Activated CD4-positive, alpha-beta T cell treated with anti-CD3 and anti-CD28 coated beads for 24 hours (primary cell): Measurements from ENCODE around the gene HOOK1.

ENCODE experiments used
- DNase-seq, 2 donors: peaks; one replicate each; pipeline ENCODE4 v3.0.0-alpha.2; 2020; ENCODE audit warnings: low read depth in 2 of 2

HOOK1 gene

GRCh38 chr1:59814901-59815825, at the start of gene HOOK1:
TSS of gene HOOK1 (plus strand) at chr1:59814949. CDS start at chr1:59815118, 169 bp downstream.
- no peak for DNase-seq

DNA sequence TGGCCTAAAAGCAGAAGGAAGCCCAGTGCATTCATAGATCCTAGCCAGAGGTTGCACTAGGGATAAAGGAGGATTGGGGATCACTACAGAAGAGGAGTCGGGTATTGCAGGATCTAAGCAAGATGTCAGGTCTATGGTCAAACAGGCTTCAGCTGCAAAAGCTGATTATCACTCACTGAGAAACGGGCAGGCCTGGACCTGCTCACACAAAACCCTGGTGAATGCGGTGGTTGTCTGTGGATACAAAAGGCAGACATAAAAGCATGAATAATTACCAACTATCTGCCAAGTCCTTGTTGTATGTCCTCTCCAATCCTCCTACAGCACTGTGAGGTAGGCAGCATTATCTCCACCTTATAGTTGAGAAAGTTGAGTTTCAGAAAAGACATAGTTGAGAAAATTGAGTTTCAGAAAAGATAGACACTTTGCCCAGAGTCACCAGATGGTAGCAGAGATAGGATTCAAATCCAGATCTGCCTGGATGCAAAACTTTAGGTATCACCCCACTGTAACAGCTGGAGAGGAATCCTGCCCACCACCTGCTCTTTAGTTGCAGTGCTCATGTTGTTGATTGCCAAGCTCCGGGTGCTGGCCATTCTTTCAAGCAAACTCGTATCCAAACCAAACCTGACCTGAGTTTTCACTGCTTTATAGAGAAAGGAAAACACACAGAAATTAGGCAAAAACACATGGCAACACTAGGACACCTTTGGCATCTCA, 49.6 kb upstream of the HOOK1 start:
- no peak for DNase-seq

DNA sequence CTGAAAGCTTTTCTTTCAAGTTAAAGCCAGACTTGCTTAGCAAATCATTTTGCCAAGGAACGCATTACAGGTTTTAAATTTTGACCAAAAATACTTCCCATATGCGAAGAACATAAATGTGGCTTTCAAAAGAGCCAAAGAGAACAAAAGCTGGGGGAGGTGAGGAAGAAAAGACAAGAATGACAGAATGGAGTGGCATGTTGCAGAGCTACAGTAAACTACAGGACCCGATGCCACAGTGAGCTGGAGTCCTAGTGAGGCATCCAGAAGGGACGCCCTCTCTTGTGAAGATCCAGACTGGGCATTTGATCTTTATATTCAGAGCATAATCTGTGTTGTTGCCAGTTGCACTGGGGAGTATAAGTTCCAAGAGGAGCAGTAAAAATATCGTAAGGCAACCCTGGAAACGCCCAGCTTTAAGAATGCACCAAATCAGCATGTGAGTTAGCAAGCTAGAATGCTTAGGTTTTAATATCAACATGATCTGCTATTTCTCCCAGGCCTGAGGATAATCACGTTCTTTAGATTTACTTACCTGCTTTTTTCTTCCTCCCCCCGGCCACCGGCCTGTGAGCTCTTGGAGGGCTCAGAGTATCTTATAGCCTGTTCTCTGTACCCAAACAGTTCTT, 48.4 kb upstream of the HOOK1 start:
- no peak for DNase-seq

DNA sequence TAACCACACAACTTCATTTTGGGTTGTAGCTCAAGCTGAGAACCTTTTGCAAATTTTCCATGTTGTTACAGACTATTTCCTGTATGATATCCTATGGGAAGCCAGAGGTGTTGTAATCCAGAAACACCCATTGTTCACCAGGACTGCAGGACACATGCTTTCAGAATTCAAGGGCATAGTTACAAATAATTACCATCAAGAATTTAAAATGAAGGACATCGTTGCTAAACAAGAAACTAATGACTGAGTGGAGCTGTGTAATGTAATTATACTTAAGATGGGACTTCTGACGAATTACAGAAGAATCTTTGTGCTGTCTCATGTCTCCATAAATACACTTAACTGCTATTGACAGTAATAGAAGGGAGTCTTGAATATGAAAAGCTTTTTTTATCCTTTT, 47.6 kb upstream of the HOOK1 start:
- no peak for DNase-seq

DNA sequence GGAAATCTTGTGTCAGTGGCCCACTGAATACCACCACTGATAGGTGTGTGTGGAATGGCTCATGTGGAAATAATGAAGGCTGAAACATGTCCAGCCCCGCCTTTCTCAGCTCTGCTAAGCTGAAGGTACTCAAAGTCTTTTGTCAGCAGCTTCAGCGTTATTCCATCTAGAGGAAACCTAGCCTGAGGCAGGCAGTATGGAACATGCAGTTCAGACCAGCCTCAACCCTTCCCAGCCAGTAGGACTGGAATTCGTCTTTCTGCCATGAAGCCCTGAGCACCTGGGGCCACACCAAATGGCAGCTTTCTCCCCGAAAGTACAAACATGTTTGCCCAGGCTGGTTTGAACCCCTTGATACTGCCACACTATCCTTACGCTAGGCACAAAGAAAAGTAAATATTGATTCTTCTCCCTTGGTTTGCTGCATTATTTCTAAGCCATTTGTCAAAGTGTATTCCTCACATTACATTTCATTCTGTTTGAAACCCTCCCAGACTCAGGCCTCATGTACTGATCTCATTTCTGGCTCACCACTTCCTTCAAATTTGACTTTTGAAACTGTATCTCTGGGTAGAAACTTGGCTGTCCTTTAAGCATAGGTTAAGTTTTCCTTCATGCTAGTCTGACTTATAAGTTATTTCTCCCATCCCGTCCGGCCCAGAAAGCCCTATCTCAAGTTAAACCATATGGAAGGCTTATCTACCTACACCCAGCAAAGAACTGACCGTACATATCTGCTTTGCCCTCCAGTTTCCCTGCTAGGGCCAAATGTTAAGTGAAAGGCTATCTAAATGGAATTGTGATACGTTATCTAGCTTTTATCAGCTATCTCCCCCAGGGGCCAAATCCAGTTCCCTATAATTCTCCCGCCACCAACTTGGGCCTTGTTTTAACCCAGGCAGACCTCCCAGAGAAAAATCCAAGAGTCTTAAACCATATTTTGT, 45.7 kb upstream of the HOOK1 start:
- DNase-seq = no peak

- DNase-seq = no peak
These were observed 45.0 kb upstream of the HOOK1 start for GRCh38 chr1:59769736-59770095.

DNA sequence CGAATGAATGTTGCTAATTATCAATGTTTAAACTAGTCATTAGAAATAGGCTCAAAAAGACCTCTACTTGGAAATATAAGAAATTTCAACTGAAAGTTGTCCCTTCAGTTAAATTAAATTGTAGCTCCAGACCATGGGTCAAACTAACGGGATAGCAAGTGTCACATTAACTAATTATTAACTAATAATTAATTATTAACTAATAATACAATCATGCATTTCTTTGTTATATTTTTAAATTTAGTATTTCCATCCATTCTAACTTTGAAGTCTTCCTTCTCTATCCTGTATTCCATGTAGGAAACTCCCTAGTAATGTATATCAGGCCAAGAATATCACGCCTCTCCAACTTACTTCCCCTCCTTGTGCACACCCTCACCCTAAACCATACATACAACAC, 43.4 kb upstream of the HOOK1 start:
- no peak for DNase-seq

DNA sequence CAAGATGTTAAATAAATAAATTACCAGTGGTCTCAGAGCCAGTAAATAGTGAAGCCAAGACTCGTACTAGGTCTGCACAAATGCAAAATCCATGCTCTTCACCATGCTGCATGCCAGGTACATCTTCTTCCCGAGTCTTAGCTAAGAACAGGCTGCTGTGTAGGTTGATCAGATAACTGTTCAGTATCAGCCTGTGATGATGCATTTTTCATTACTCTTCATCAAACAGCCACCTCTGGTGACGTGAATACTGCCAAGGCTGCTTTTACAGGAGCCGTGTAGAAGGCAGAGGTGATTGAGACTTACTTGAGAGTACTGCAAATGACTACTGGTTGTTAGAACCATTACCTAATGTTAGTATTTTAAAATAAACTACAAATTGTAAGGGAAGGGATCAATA, 39.3 kb upstream of the HOOK1 start:
- no peak for DNase-seq

DNA sequence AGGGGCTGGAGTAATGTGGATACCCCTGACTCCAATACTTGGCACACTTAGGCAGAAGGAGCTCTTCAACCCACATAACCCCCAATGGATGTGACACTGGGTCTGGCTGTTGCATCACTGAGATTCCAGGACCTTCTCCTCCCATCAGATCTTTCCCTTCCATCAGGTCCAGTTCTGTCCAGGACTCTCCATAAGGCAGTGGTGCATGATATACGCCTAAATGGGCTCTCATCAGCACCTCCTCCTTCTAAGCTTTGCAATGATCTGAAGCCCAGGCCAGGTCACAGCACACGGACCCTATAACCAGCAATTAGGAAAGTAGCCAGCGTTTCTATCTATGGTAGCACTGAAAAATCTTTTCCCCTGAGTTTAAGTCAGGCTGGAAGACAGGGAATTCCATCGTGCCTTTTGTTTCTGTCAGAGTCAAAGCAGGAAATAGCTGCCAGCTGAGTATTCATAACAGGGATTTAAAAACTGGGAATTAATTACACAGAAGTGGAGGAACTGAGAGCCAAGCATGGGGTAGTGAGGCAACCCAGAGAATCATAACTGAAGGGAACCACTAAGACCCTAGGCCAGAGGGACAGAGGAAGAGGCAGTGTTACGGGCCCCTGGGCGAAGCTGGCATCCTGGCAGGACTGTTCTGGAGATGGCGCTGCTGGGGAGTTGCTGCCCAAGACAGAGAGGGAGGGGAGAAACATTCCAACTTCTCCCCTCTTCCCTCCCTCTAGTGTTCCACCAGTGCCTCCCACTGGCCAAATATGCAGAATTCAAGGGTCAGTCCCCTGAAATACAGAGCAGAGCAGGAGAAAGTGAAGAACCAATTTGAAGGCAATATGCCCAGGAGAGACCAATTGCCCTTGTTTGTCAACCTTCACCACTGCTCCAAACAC, 37.5 kb upstream of the HOOK1 start:
- no peak for DNase-seq

DNA sequence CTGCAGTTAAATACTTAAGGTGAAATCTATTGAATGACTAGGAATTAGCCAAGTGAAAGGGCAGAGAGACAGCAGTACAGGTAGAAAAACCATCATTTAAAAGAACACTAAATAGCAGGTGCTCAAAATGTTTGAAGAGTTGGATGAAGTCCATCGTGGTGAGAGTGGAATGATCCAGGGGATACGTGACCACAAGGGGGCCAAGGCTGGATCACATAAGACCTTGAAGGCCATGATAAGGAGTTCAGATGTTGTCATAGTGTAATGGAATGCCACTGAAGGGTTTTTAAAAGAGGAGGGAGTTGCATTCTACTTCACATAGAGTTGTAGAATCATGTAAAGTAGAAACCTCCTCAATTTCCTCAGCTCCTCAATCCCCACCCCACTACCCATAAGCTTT, 34.8 kb upstream of the HOOK1 start:
- DNase-seq = no peak

DNA sequence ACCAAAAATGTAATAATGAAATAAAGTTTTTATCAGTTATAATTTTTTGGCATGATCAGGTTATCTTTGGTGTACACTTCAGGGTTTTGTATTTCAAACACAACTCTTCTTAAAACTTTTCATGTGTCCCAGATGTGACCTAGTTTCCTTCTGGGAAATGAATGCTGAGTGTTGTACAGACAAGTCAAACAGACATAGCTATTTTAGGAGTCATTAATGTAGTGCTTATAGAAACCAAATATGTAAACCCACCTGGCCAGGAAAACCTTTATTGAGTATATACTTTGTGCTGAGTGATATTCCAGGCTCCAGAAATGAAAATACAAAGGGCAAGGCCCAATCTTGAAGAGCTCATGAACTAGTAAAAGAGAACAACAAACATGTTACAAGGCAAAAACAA, 25.9 kb upstream of the HOOK1 start:
- DNase-seq = no peak

DNA sequence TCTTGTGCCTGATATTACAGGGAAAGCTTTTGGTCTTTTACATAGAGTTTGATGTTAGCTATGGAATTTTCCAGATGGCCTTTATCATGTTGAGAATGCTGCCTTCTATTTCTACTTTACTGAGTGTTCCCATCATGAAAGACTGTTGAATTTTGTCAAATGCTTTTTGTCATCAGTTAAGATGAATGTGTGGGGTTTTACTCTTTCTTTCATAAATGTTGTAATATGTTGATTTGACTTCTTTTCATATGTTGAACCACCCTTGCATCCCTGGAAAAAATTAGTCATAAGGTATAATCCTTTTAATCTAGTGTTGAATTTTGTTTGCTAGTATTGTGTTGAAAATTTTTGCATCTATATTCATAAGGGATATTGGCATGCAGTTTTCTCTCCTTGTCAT, 16.1 kb upstream of the HOOK1 start:
- no peak for DNase-seq

DNA sequence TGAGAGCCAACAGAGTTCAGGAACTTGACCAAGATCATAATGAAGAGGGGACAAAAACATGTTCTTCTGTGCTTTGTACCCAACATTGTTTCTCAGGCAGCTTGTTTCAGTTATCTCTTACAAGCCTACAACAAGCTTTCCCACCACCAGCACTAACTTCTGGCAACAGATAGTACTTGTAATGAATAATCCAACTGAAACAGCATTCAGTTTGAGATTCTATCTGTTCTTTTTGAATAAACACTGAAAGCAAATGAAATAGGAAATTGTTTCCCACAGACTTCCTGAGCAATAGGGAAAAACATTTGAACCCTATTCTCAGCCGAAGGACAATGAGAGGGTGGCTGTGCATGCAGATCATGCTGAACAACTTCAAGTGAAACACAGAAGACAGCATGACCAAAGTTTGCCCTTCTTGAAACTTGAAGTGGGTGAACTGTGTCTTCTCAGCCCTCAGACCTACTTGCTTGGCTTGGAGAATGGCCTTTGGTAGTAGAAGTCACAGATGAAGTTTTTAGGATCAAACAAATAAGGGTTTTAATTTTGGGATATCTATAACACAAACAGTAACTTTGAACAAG, 11.2 kb upstream of the HOOK1 start:
- DNase-seq = no peak

- DNase-seq = no peak
These were observed 10.4 kb upstream of the HOOK1 start for GRCh38 chr1:59804301-59804700.

GRCh38 chr1:59805554-59805953, 9.2 kb upstream of the HOOK1 start:
- no peak for DNase-seq

DNA sequence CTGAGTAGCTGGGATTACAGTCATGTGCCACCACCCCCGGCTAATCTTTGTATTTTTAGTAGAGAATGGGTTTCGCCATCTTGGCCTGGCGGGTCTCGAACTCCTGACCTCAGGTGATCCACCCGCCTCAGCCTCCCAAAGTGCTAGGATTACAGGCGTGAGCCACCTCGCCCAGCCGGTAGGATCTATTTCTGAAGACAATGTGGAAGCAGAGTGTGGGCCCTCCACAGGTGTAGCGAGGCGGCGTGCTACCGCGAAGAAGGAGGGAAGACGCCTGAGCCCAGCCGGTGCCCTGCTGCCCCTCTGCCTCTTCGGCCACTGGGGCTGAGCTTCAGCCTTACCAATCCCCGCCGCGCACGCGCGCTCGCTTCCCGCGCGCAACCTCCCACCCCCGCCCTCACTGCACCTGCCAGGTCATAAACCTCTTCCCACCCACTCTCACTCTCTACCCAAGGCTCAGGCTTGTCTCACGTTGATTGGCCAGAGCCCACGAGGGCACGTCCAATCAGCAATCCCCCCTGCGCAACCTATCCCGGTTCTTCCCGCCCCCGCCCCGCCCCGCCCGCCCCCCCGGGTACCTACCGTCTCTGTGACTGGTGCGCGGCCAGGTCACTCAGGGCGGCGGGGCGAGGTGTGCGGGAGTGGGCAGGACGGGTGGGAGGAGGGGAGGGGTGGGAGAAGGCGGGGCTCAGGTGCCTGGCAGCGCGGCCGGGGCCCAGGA, 409 bp upstream of the HOOK1 start:
- DNase-seq = peak; percentile 71 to 72

DNA sequence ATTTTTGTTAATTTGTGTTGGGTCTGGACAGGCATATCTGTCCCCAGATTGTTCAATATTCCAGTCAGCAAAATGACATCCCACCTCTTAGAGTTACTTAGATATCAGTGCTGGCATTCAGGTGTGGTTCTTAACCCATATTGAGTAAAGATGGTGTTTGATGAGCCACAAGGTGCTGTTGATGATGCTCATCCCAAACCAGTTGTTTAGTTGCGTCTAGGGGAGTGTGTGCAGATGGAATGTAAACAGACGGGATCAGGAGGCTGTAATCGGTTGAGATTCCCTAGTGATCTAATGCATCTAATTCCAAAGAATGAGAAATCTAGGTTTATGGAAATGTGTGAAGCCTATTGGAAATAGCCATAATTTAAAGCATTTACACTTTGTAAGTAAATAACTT, 1.1 kb downstream of the HOOK1 start:
- no peak for DNase-seq

DNA sequence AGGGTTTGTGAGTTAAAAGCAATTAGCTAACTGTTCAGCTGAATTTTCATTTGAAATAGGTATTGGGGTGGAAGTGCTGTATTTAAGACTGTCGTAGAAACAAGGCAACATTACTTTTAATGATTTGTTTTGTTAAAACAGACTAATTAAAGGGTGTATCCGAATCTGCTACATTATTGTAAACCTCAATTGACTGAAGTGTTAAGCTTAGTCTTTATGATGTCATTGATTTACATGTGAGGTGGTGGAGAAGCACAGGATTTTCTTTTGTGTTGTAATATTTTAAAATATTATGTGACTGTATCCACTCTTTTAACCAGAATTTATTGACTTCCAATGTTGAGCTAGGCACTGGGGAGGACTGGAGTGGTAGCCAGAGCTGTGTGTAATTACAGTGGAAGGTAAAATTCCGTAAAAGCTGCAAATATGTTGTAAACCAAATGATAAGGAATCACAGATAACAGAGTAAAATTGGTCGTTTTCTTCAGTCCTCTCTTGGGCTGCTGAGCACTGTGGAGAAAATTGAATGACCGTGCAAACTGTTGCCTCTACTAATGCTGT, 1.6 kb downstream of the HOOK1 start:
- DNase-seq = no peak
